Measurements from ENCODE around the gene TSFM.

The TSFM gene

DNA sequence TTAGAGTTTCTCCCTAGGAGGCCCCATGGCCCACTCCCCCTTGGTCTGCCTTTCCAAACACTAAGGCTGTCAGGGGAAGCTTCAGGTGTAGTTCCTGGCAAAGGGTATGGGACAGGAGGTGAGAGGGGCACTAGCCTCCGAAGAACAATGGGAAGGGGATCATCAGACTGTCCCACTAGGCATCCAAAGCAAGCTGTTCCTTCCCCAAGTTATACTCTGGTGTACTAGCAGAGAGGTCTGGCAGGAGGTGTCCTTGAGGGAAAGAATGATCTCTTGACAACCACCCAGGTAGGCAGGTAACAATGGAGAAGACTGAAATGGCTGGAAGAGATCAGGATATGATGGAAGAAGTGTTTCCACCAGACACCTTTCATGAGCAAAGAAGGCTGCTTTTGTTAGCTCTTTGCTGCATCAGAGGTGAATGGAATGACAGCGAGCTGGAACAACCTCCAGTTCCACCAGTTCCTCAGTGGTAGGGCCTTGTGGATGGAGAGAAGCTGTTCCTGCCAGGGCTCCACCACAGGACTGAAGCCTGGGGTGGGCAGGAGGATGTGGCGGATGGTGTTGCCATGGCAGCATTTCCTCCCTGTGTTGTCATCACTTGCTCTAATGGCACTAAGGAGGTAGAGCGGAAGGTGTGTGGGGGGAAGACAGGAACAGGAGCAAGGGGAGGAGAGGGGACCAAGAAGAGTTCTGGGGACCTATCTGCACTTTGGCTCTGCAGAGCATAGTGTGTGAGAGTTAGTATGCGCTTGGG is 41.8 kb upstream of the TSFM start:
- no peaks in the 10 kb centered on the region for H3K27me3 ChIP-seq (replicated peaks; ENCODE audit: control insufficient read depth, insufficient read depth, low read length)
- peak; percentile 72 for DNase-seq (ENCODE audit: extremely low read depth, insufficient read length)

DNA sequence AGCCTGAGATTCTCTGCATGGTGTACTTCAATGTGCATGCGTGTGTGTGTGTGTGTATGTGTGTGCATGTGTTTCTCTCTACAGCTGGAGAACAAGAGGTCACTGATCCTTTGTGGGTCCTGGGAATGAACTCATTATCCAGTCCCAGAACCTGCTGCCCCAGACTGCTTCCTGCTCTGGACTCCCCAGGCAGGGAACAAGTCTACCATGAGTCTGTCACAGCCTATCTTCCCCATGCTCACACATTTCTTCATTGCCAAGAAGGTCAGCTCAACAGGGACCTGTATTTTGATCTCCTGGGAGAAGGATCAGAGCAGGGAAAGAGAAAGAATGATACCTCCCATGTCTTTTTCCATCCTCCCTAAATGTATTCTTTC is 41.2 kb upstream of the TSFM start:
- DNase-seq (ENCODE audit: extremely low read depth, insufficient read length) = no peak
- no peaks in the 10 kb centered on the region for H3K27me3 ChIP-seq (replicated peaks; ENCODE audit: control insufficient read depth, insufficient read depth, low read length)
- H3K4me3 ChIP-seq (replicated peaks; ENCODE audit: low read depth, low read length) = peak overlapping the region; percentile 65
- TF ChIP-seq, protein P1, sequence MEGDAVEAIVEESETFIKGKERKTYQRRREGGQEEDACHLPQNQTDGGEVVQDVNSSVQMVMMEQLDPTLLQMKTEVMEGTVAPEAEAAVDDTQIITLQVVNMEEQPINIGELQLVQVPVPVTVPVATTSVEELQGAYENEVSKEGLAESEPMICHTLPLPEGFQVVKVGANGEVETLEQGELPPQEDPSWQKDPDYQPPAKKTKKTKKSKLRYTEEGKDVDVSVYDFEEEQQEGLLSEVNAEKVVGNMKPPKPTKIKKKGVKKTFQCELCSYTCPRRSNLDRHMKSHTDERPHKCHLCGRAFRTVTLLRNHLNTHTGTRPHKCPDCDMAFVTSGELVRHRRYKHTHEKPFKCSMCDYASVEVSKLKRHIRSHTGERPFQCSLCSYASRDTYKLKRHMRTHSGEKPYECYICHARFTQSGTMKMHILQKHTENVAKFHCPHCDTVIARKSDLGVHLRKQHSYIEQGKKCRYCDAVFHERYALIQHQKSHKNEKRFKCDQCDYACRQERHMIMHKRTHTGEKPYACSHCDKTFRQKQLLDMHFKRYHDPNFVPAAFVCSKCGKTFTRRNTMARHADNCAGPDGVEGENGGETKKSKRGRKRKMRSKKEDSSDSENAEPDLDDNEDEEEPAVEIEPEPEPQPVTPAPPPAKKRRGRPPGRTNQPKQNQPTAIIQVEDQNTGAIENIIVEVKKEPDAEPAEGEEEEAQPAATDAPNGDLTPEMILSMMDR (IDR thresholded peaks at IDR 0.05; ENCODE audit: insufficient read depth, low read length, poor library complexity, severe bottlenecking) = no peak
- peaks cover 4% of the 10 kb centered on the region for H3K36me3 ChIP-seq (ENCODE audit: control insufficient read depth, insufficient read depth, low read length)

More for the DNA sequence above, 41.8 kb upstream of the TSFM start:
- Histone ChIP-seq H3K36me3 (ENCODE audit: control insufficient read depth, insufficient read depth, low read length) (peaks cover 4% of the 10 kb centered on the region), H3K4me3 (replicated peaks; ENCODE audit: low read depth, low read length) (peak overlapping the region; percentile 65)
- TF ChIP-seq, protein P1 (IDR thresholded peaks at IDR 0.05; ENCODE audit: insufficient read depth, low read length, poor library complexity, severe bottlenecking) = no peak

DNA sequence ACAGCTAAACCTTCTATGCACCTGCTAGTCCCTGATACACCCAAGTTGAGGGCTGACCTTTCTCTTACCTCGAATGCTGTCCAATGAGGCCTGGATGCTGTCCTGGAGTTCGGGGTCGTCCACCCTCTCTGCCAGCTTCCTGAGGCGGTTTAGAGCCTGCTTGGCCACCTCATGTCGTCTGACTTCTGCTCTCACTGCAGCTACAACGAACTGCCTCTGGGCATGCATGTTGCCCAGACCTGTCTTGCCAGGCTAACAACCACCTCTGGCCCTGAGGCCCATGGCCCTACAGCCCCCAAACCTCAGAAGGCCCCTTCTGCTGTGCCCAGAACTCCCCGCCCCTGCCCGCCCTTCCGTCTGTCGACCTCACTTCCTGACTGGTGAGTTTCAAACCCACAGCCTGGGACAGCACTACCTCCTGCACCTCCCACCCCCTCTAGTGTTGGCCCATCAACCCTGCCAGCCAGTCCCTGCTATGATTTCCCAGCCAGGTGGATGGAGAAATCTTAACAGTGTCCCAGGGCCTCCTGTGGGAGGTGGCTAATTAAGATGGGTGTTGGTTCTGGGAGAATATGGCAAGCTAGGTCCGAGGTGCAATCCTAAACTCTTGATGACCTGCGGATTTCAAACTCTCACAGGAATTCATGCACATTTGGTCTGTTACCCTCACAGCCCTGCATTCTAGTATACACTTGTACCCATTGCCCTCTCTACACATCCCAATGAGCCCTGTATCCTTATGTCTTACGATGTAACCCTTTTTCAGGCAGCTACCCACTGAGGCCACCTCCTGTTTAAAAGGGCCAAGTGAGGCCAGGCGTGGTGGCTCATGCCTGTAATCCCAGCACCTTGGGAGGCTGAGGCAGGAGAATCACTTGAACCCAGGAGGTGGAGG is 40.5 kb upstream of the TSFM start:
- H3K27me3 ChIP-seq (replicated peaks; ENCODE audit: control insufficient read depth, insufficient read depth, low read length) = no peaks in the 10 kb centered on the region
- peak overlapping the region; percentile 65 for H3K4me3 ChIP-seq (replicated peaks; ENCODE audit: low read depth, low read length)
- TF ChIP-seq, protein P1 (IDR thresholded peaks at IDR 0.05; ENCODE audit: insufficient read depth, low read length, poor library complexity, severe bottlenecking) = peak; percentile 79
- DNase-seq (ENCODE audit: extremely low read depth, insufficient read length) = peak; percentile 72
- peaks cover 4% of the 10 kb centered on the region for H3K36me3 ChIP-seq (ENCODE audit: control insufficient read depth, insufficient read depth, low read length)

DNA sequence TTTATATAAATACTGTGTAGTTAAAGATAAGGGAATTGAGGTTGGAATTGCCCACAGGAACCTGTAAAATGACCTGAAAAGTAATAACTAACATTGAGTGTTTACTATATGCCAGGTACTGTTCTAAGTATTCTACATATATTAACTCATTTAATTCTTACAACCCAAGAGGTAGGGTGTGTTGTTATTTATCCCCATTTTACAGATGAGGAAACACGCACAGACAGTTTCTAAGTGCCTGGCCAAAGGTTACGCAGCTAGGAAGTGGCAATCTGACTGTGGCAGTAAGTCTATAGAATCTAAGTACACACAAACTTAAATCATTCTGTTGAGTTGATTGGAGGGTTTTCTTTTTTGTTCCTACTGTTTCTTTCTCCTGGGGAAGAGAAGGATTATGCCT is 38.8 kb upstream of the TSFM start:
- Histone ChIP-seq H3K27me3 (replicated peaks; ENCODE audit: control insufficient read depth, insufficient read depth, low read length) (no peaks in the 10 kb centered on the region), H3K4me3 (replicated peaks; ENCODE audit: low read depth, low read length) (peak overlapping the region; percentile 96; the same call in 1 of the 2 replicates), H3K36me3 (ENCODE audit: control insufficient read depth, insufficient read depth, low read length) (peaks cover 6% of the 10 kb centered on the region)
- TF ChIP-seq, protein P1 (IDR thresholded peaks at IDR 0.05; ENCODE audit: insufficient read depth, low read length, poor library complexity, severe bottlenecking) = no peak
- no peak for DNase-seq (ENCODE audit: extremely low read depth, insufficient read length)

DNA sequence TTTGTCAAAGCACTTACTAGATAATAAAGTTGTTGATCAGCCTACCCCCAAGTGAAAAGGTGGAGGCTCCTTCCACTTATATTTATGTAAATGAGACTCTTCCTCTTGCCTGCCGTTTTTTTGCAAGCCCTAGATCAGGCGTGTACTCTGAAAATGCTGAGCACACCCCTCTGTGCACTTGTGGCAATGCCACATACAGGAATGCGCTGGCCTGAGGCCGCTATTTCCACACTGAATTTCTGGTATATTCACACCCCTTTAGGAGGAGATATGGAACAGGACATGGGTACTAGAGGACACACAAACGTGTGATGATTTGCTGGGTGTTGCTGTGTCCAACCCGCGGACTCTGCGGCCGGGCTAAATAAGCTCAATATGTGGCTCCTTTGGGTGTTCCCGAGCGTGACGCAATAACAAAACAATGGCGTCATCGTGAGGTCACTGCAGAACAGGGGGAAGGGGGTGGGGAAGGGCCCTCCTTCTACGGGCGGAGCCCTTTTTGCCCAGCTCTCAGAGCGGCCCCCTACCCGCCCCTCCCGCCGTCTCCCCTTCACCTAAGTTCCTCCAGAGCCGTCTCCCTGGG is 38.3 kb upstream of the TSFM start:
- Histone ChIP-seq H3K27me3 (replicated peaks; ENCODE audit: control insufficient read depth, insufficient read depth, low read length) (no peaks in the 10 kb centered on the region), H3K36me3 (ENCODE audit: control insufficient read depth, insufficient read depth, low read length) (peaks cover 9% of the 10 kb centered on the region), H3K4me3 (replicated peaks; ENCODE audit: low read depth, low read length) (peak overlapping the region; percentile 96)
- TF ChIP-seq, protein P1 (IDR thresholded peaks at IDR 0.05; ENCODE audit: insufficient read depth, low read length, poor library complexity, severe bottlenecking) = no peak
- no peak for DNase-seq (ENCODE audit: extremely low read depth, insufficient read length)
